CD4-positive, alpha-beta T cell treated with Interleukin-6 at 100 ng/mL for 8 hours (primary cell): ENCODE data around the gene FAM110A.
"Not testable (repeated sequence)": the region's sequence is repeated elsewhere in the genome, so short reads cannot be mapped to it uniquely, and the experiment has no call there.

Experiments used
- DNase-seq: peaks from one replicate; pipeline ENCODE4 v3.0.0-alpha.2; 2020; ENCODE audit warnings: mixed read lengths, low spot score

The FAM110A gene

GRCh38 chr20:833450-834150 lies at the start of gene FAM110A:
FAM110A (plus strand) TSS chr20:833715; CDS start chr20:844805, 11,090 bp downstream.
- DNase-seq, result peak; percentile 94

GRCh38 chr20:787825-788224 lies 45.7 kb upstream of the FAM110A start:
- DNase-seq, result no peak

- no peak for DNase-seq
Measured at GRCh38 chr20:791056-791455, 42.5 kb upstream of the FAM110A start.

- DNase-seq, result no peak
Measured at GRCh38 chr20:792248-792647, 41.3 kb upstream of the FAM110A start.

GRCh38 chr20:796921-797320 lies 36.6 kb upstream of the FAM110A start:
- DNase-seq, result no peak

- not testable (repeated sequence) for DNase-seq
Measured at GRCh38 chr20:798746-799145, 34.8 kb upstream of the FAM110A start.

GRCh38 chr20:800026-800425 lies 33.5 kb upstream of the FAM110A start:
- DNase-seq, result not testable (repeated sequence)

GRCh38 chr20:801678-802077 lies 31.8 kb upstream of the FAM110A start:
- no peak for DNase-seq

- DNase-seq, result no peak
Measured at GRCh38 chr20:805713-806112, 27.8 kb upstream of the FAM110A start.

- DNase-seq, result not testable (repeated sequence)
Measured at GRCh38 chr20:811776-812434, 21.6 kb upstream of the FAM110A start.

- not testable (repeated sequence) for DNase-seq
Measured at GRCh38 chr20:812435-812814, 21.1 kb upstream of the FAM110A start.

- DNase-seq, result no peak
Measured at GRCh38 chr20:813390-813789, 20.1 kb upstream of the FAM110A start.

GRCh38 chr20:815226-815625 lies 18.3 kb upstream of the FAM110A start:
- DNase-seq, result no peak

- DNase-seq, result peak; percentile 63
Measured at GRCh38 chr20:815914-816606, 17.5 kb upstream of the FAM110A start.

- DNase-seq, result no peak
Measured at GRCh38 chr20:818001-818664, 15.4 kb upstream of the FAM110A start.

- DNase-seq, result no peak
Measured at GRCh38 chr20:819680-820322, 13.7 kb upstream of the FAM110A start.

- DNase-seq, result no peak
Measured at GRCh38 chr20:820323-820953, 13.1 kb upstream of the FAM110A start.

GRCh38 chr20:821046-821730 lies 12.3 kb upstream of the FAM110A start:
- no peak for DNase-seq

GRCh38 chr20:821731-822065 lies 11.8 kb upstream of the FAM110A start:
- no peak for DNase-seq

GRCh38 chr20:822651-823573 lies 10.6 kb upstream of the FAM110A start:
- DNase-seq, result no peak
